Measurements from ENCODE around the gene CHAT.

CHAT gene

DNA sequence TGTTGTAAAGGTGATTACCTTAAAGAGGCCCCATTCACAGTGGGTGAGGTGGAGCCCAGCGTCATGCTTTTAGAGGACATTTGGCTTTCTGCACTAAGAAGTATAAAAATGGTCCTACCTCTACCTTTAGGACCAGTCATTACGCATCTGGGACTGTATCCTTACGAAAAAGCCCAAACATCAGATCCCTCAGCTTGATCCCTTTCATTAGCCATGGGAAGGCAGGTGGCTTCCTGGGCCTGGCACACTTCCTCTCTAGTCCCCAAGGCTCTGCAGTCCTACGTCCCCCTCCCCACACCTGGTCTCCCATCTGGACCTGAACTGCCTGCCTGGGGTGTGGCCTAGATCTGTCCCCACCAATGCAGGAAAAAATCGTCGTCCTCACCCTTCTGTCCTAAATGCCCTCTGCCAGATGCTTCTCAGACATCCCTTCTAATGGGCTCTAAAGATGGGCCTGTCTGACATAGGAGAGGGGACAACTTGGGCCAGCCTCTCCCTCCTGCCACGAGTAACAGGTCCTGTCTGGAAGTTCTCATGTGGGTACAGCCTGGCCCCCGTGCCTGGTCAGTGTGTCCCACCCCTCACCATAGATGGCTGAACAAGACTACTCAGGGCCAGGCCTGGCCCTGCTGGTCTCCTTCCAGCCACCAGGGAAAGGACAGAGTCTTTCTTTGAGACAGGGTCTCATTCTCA is 15.5 kb upstream of the CHAT start:
- H3K9ac ChIP-seq (ENCODE audit: low read depth, low read length), result no peak overlapping the region
- H3K9me3 ChIP-seq (replicated peaks; ENCODE audit: low read length), result no peaks in the 10 kb centered on the region
- H3K4me3 ChIP-seq (ENCODE audit: low read length), result no peak overlapping the region
- H3K36me3 ChIP-seq (ENCODE audit: insufficient read depth, low read length), result no peaks in the 10 kb centered on the region
- no peak overlapping the region for H3K4me2 ChIP-seq (ENCODE audit: low read length)
- peaks cover 19% of the 10 kb centered on the region for H3K27me3 ChIP-seq (ENCODE audit: control insufficient read depth, insufficient read depth, low read length)
- no peaks in the 10 kb centered on the region for H3K4me1 ChIP-seq (ENCODE audit: control insufficient read depth, insufficient read depth, low read length)

DNA sequence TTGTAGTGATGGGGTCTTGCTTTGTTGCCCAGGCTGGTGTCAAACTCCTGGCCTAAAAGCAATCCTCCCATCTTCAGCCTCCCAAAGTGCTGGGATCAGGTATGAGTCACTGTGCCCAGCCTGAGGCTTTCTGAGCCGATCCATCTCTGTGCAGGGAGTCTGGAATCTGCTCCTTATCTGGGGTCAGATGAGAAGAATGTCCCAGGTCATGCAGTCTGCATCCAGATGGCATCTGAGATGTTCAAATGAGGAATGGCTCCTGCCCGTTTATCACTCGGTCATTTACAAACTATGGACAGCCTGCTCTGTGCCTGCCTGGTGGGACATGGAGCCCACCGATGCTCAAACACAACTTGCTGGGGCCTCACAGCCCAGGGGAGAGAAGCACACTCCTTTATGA is 14.9 kb upstream of the CHAT start:
- no peak overlapping the region for H3K9ac ChIP-seq (ENCODE audit: low read depth, low read length)
- H3K27me3 ChIP-seq (ENCODE audit: control insufficient read depth, insufficient read depth, low read length), result peaks cover 25% of the 10 kb centered on the region
- no peaks in the 10 kb centered on the region for H3K4me1 ChIP-seq (ENCODE audit: control insufficient read depth, insufficient read depth, low read length)
- H3K4me3 ChIP-seq (ENCODE audit: low read length), result no peak overlapping the region
- H3K36me3 ChIP-seq (ENCODE audit: insufficient read depth, low read length), result no peaks in the 10 kb centered on the region
- no peaks in the 10 kb centered on the region for H3K9me3 ChIP-seq (replicated peaks; ENCODE audit: low read length)
- no peak overlapping the region for H3K4me2 ChIP-seq (ENCODE audit: low read length)

DNA sequence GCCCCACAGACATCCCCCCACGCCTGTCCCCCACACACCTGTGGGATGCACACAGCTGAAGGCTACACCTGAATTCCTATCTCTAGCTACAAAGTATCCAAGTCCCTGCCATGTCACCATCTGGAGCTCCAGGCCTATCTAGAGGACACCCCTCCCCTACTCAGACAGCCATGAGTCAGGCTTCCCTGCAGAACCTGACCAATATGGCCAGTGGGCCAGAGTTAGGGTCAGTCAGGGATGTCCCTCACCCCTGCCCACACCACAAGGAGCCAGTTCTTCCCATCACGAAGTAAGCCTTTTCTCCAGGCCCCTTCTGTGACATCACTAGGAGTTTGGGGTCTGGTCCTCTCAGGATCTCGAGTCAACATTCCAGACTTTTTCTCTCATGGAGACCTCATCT is 14.3 kb upstream of the CHAT start:
- Histone ChIP-seq H3K9ac (ENCODE audit: low read depth, low read length) (no peak overlapping the region), H3K27me3 (ENCODE audit: control insufficient read depth, insufficient read depth, low read length) (peaks cover 27% of the 10 kb centered on the region), H3K36me3 (ENCODE audit: insufficient read depth, low read length) (no peaks in the 10 kb centered on the region), H3K9me3 (replicated peaks; ENCODE audit: low read length) (no peaks in the 10 kb centered on the region), H3K4me3 (ENCODE audit: low read length) (no peak overlapping the region), H3K4me2 (ENCODE audit: low read length) (no peak overlapping the region), H3K4me1 (ENCODE audit: control insufficient read depth, insufficient read depth, low read length) (no peaks in the 10 kb centered on the region)

DNA sequence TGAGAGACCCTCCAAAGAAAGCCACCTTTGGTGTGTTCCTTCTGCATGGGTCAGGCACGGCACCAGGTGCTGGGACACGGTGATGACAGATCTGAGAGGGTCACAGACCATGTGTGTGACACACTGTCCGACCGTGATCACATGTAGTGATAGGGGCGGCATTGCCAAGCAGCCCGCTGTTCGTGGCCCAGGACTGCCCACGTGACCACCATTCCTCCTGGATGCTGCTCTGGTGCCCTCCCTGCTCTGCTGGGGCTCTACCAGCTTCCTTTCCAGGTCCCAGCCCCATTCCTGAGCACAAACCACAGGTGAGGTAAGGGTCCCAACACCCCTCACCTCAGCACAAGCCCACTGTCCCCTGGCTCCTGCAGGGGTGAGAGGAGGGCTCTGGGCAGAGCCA is 13.8 kb upstream of the CHAT start:
- Histone ChIP-seq H3K4me3 (ENCODE audit: low read length) (no peak overlapping the region), H3K27me3 (ENCODE audit: control insufficient read depth, insufficient read depth, low read length) (peaks cover 31% of the 10 kb centered on the region), H3K9ac (ENCODE audit: low read depth, low read length) (no peak overlapping the region), H3K4me2 (ENCODE audit: low read length) (no peak overlapping the region), H3K4me1 (ENCODE audit: control insufficient read depth, insufficient read depth, low read length) (no peaks in the 10 kb centered on the region), H3K9me3 (replicated peaks; ENCODE audit: low read length) (no peaks in the 10 kb centered on the region), H3K36me3 (ENCODE audit: insufficient read depth, low read length) (no peaks in the 10 kb centered on the region)

DNA sequence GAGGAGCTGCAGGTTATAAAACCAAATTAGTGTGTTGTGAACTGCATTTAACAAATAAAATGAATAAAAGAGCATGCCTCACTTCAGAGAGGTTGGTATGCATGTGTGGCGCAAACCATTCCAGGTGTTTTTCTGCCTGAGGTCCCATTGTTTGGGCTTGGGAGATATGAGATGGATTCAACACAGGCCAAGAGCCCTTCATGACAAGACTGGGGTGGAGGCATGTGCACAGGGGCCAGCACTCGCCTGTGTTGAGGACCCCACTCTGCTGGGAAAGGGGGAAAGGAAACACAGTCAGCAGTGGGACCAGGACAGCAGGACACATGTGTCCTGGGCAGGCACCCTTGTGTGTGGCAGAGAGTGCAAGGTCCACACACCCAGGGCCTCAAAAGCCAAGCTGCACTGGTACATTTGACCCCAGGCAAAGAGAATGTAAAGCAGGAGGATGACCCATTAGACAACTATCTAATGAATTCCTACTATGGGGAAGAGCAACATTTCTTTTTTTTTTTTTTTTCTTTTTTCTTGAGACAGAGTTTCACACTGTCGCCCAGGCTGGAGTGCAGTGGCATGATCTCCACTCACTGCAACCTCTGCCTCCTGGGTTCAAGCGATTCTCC is 12.9 kb upstream of the CHAT start:
- Histone ChIP-seq H3K4me2 (ENCODE audit: low read length) (no peak overlapping the region), H3K9ac (ENCODE audit: low read depth, low read length) (no peak overlapping the region), H3K4me3 (ENCODE audit: low read length) (no peak overlapping the region), H3K9me3 (replicated peaks; ENCODE audit: low read length) (no peaks in the 10 kb centered on the region), H3K27me3 (ENCODE audit: control insufficient read depth, insufficient read depth, low read length) (peaks cover 39% of the 10 kb centered on the region), H3K36me3 (ENCODE audit: insufficient read depth, low read length) (no peaks in the 10 kb centered on the region), H3K4me1 (ENCODE audit: control insufficient read depth, insufficient read depth, low read length) (no peaks in the 10 kb centered on the region)

DNA sequence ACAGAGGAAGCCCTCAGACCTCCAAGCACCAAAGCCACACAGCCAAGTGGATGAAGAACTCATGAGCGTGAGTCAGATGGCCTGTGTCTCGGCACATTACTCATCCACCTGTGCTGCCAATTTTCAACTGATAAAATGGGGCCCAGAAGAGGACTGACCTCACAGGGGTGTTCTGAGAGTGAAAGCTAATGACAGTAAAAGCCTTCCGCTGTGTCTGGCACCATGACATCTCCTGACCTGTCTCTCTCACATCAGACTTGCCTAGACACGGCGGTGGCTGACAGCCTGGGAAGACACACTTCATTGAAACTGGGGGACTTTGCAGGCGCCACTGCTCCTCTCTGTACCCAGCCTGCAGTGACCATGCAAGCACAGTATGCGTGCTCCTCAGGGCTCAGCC is 12.0 kb upstream of the CHAT start:
- no peaks in the 10 kb centered on the region for H3K36me3 ChIP-seq (ENCODE audit: insufficient read depth, low read length)
- H3K9me3 ChIP-seq (replicated peaks; ENCODE audit: low read length), result no peaks in the 10 kb centered on the region
- no peaks in the 10 kb centered on the region for H3K4me1 ChIP-seq (ENCODE audit: control insufficient read depth, insufficient read depth, low read length)
- no peak overlapping the region for H3K9ac ChIP-seq (ENCODE audit: low read depth, low read length)
- no peak overlapping the region for H3K4me3 ChIP-seq (ENCODE audit: low read length)
- H3K4me2 ChIP-seq (ENCODE audit: low read length), result no peak overlapping the region
- peaks cover 43% of the 10 kb centered on the region for H3K27me3 ChIP-seq (ENCODE audit: control insufficient read depth, insufficient read depth, low read length)

DNA sequence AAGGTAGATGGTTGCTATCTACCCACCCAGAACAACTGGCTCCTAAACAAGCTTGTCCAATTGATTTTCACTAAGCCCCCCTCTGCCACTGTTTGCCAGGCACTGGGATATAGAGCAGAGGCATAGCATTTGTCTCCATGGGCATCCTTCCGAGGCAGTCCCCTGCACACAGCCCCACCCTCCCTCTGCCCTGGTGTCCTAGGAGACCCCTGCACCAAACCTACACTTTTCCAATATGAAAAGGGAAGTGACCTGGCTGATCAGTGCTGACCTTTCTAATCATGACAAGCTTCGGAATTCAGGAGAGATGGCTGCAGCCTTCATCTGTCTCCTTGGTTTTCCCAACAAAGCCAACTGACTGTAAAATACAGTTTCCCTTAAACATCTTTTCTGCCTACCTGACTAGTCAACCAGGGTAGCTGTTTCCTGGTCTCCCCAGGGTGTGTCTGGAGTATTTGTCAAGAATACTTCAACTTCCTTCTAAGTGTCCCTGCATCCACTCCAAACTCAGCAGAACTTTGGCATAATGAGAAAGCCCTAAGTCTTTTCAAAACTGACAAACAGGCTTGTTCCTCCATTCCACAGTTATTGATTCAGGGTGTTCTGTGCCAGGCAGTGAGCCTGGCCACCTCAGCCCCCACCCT is 11.3 kb upstream of the CHAT start:
- Histone ChIP-seq H3K4me3 (ENCODE audit: low read length) (no peak overlapping the region), H3K4me2 (ENCODE audit: low read length) (no peak overlapping the region), H3K4me1 (ENCODE audit: control insufficient read depth, insufficient read depth, low read length) (no peaks in the 10 kb centered on the region), H3K9ac (ENCODE audit: low read depth, low read length) (no peak overlapping the region), H3K36me3 (ENCODE audit: insufficient read depth, low read length) (no peaks in the 10 kb centered on the region), H3K27me3 (ENCODE audit: control insufficient read depth, insufficient read depth, low read length) (peaks cover 48% of the 10 kb centered on the region), H3K9me3 (replicated peaks; ENCODE audit: low read length) (no peaks in the 10 kb centered on the region)

DNA sequence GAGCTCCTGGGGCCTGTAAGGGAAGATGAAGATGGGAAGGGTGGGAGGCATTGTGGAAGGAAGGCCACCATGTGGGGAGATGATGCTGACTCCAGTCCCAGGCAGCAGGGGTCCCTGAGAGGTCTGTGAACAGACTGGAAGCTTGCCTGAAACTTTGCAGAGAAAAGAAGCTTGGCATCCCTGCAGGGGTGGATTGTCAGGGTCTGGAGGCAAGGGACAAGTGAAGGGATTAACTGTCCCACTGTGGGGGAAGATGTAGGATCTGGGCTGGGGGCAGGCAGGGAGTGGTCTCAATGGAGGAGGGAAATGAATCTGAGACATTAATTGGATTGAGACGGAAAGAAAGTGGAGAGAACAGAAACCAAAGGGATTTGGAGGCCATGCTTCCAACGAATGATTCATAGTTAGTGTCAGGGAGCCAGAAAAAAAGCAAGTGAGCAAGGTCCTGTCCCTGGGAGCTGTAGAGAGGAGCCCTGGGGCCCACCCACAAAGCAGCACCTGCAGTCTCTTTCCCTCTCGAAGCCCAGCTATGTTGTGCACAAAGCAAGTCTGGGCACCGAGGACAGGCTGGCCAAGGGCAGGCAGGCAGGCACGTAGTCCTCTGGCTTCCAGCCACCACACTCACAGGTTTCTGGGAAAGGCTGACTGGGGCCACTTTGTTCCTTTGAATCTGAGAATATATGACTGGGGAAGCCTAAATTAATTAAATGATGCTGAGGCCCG is 8.5 kb upstream of the CHAT start:
- H3K4me2 ChIP-seq (ENCODE audit: low read length), result no peak overlapping the region
- no peaks in the 10 kb centered on the region for H3K36me3 ChIP-seq (ENCODE audit: insufficient read depth, low read length)
- H3K4me3 ChIP-seq (ENCODE audit: low read length), result no peak overlapping the region
- no peaks in the 10 kb centered on the region for H3K4me1 ChIP-seq (ENCODE audit: control insufficient read depth, insufficient read depth, low read length)
- no peak overlapping the region for H3K9ac ChIP-seq (ENCODE audit: low read depth, low read length)
- H3K27me3 ChIP-seq (ENCODE audit: control insufficient read depth, insufficient read depth, low read length), result peaks cover 72% of the 10 kb centered on the region
- no peaks in the 10 kb centered on the region for H3K9me3 ChIP-seq (replicated peaks; ENCODE audit: low read length)

DNA sequence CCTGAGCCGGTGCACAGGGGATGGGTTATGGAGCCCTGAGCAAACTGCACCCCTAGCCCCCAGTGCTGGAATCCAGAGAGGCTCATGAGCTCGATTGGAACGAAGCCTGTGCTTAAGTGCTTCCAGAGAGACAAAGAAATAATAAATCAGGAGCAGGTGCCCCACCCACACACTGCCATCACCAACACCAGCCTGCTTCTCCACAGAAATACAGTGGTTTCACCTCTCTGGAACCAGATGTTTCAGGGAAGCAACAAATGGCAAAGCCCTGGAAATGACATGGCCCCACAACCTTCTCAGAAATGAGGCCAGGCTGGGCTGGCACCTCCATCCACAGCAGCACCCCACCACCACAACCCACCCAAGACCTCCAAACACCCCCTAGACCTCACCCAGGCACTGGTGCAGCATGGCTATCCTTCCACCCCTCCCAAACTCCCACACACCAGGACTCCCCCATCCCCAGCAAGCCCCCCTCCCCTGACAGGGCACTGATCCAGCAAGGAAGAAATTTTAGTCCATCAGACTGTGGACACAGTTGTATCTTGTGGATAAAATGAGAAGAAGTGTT is 7.8 kb upstream of the CHAT start:
- no peak overlapping the region for H3K9ac ChIP-seq (ENCODE audit: low read depth, low read length)
- H3K4me1 ChIP-seq (ENCODE audit: control insufficient read depth, insufficient read depth, low read length), result no peaks in the 10 kb centered on the region
- H3K9me3 ChIP-seq (replicated peaks; ENCODE audit: low read length), result no peaks in the 10 kb centered on the region
- H3K4me2 ChIP-seq (ENCODE audit: low read length), result no peak overlapping the region
- H3K36me3 ChIP-seq (ENCODE audit: insufficient read depth, low read length), result no peaks in the 10 kb centered on the region
- H3K4me3 ChIP-seq (ENCODE audit: low read length), result no peak overlapping the region
- peaks cover 78% of the 10 kb centered on the region for H3K27me3 ChIP-seq (ENCODE audit: control insufficient read depth, insufficient read depth, low read length)

DNA sequence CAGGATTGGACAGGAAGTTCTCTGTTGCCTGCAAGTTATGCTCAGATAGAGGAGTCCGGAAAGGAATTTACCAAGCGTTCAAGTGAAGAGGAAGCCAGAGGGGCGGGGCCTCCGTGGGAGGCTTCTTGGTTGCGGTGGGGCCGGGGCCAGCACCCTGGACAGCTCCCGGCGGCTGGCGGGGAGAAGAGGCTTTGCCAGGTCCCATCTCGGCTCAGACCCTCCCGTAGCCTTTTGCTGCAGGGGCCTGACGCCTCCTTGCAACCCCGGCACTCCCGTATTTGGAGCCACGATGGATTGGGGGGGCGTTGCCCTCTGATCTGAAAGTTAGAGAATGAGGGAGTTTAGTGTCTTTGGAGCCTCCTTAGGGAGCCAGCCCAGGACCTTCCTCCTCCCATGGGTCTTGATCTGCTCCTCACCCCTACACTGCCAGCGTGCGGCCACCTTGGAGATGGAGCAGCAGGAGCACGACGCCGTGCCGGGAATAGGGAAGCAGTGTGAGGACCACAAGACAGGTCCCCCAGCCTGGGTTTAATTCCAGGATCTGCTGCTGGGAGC is 6.8 kb upstream of the CHAT start:
- H3K36me3 ChIP-seq (ENCODE audit: insufficient read depth, low read length), result no peaks in the 10 kb centered on the region
- no peaks in the 10 kb centered on the region for H3K4me1 ChIP-seq (ENCODE audit: control insufficient read depth, insufficient read depth, low read length)
- H3K9ac ChIP-seq (ENCODE audit: low read depth, low read length), result no peak overlapping the region
- peaks cover 82% of the 10 kb centered on the region for H3K27me3 ChIP-seq (ENCODE audit: control insufficient read depth, insufficient read depth, low read length)
- H3K4me2 ChIP-seq (ENCODE audit: low read length), result peak overlapping the region; percentile 3
- H3K9me3 ChIP-seq (replicated peaks; ENCODE audit: low read length), result peaks cover 5% of the 10 kb centered on the region
- no peak overlapping the region for H3K4me3 ChIP-seq (ENCODE audit: low read length)
